Colonic mucosa (tissue), 4 donors: Measurements from ENCODE around the gene PLCH1. TPM values are rescaled to one million over a fixed set of nuclear protein-coding genes. Genes with fewer than 3 reads are reported as not detected.

Experiments used
- DNase-seq: peaks from one replicate; pipeline ENCODE4 v3.0.0-alpha.2; 2020
- H3K27ac ChIP-seq: fragments of 200-600 bp; one replicate; pipeline ENCODE4 v1.8.0; 2021
- H3K27me3 ChIP-seq: fragments of 200-600 bp; one replicate; pipeline ENCODE4 v1.8.0; 2021
- H3K36me3 ChIP-seq: fragments of 200-600 bp; one replicate; pipeline ENCODE4 v1.8.0; 2021
- H3K4me1 ChIP-seq: fragments of 200-600 bp; one replicate; pipeline ENCODE4 v1.8.0; 2021; ENCODE audit warnings: mild to moderate bottlenecking
- H3K4me3 ChIP-seq: fragments of 200-600 bp; one replicate; pipeline ENCODE4 v1.8.0; 2021
- H3K9ac ChIP-seq, 2 donors: one replicate each; pipeline ENCODE4 v1.7.0; 2013; ENCODE audit warnings: control low read depth in 2 of 2, low read depth in 2 of 2, low read length in 2 of 2
- H3K9me3 ChIP-seq: fragments of 200-600 bp; one replicate; pipeline ENCODE4 v1.8.0; 2021
- CTCF ChIP-seq: fragments of 200-600 bp; IDR thresholded peaks from one replicate; pipeline ENCODE4 v1.8.0; 2022; ENCODE audit warnings: antibody characterized with exemption, mild to moderate bottlenecking
- intact Hi-C: fragments of 100-400 bp; cut with DNase I; formaldehyde crosslinking; loops from one replicate; pipeline ENCODE4 v1.14.1; 2022
- total RNA-seq, 2 donors: library from RNA; stranded (reverse); fragmentation: NEBNext Ultra II Directional in 1 of 2; extraction: Animal tissue kit (Norgen Biotek cat#: 25700) in 1 of 2; gene quantifications; one replicate each; pipeline ENCODE4 v1.2.1, GENCODE V29; 2021
- donor health status: healthy.
- donor health status: DM: no; HTN: no; CAD: no.
- donor health status: DM: no; HTN: no; CAD: no.

PLCH1 gene
- total RNA-seq, 2 donors from 2014 or later, result 8.2 to 11.0 TPM

DNA sequence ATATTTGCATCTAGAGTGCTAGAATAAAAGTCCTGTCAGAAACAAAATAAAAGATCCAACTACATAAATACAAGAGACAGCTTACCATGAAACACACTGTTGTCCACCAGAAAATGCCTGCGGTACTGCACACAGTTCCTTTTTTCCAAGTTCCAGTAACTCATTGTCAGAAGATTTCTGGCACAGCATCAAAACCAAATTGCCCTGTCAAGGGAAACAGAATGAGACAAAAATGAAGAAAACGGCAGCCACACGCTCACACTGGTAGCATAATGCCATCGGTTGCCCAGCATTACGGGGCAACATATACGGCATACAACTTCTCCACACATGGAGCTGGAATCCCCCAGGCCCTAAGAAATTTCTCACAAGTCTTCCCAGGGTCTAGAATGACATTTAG lies 40.8 kb downstream of the PLCH1 start:
- Histone ChIP-seq H3K9me3 (no peaks in the 10 kb centered on the region), H3K36me3 (no peaks in the 10 kb centered on the region), H3K27ac (no peak overlapping the region), H3K9ac (no peak overlapping the region), H3K27me3 (no peaks in the 10 kb centered on the region), H3K4me1 (no peaks in the 10 kb centered on the region), H3K4me3 (no peak overlapping the region)
- intact Hi-C loops, result loop anchor here (5.0 to 10.0 kb wide), 2 partner anchors 349 to 947 kb away; no protein-coding TSS in a partner anchor
- TF ChIP-seq CTCF, result no peak
- DNase-seq, result no peak

DNA sequence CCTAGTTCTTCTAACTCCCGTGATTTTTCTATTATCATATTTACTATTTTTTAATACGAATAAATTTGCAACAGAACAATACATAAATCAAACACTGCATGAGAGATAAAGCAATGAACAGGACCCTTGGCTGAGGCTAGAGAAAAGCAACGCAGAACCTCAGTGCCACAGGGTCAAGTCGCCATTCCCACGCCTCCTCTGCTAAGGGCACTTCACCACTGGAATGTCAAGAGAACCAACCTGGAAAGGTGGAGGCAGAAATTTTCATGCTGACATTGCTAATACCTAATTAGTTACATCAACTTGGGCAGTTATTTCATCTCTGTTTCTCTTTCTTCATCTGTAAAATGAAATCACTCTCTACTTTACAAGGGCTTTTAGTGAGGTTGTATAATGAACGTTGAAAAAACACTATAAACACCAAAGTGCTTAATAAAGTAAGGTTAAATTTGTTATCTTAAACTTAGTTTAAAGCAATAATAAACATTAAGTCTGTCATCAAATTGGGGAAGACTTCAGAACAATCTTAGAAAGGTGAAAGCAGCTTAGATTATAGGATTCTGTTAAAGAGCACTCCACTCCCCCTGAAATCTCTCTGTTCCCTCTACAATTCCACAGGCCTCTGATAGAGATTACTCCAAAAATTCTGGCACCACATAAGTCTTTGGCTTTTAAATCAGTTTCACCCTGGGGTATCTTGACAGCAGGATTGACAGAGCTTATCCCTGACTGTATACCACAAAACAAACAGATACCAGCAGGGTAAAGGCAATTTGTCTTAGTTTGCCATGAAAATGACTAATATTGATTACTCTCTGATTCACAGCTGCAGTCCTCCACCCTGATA lies 41.9 kb downstream of the PLCH1 start:
- Histone ChIP-seq H3K4me1 (no peaks in the 10 kb centered on the region), H3K9ac (no peak overlapping the region), H3K36me3 (no peaks in the 10 kb centered on the region), H3K9me3 (no peaks in the 10 kb centered on the region), H3K27me3 (no peaks in the 10 kb centered on the region), H3K4me3 (no peak overlapping the region), H3K27ac (no peak overlapping the region)
- DNase-seq, result no peak
- intact Hi-C loops, result loop anchor here (5.0 to 10.0 kb wide), 2 partner anchors 348 to 946 kb away; no protein-coding TSS in a partner anchor
- TF ChIP-seq CTCF, result no peak

GRCh38 chr3:155701882-155702465 lies 42.9 kb downstream of the PLCH1 start:
- intact Hi-C loops, result loop anchor here (2.0 to 10.0 kb wide), 3 partner anchors 321 to 945 kb away; no protein-coding TSS in a partner anchor
- Histone ChIP-seq H3K4me1 (no peaks in the 10 kb centered on the region), H3K9ac (no peak overlapping the region), H3K4me3 (no peak overlapping the region), H3K27ac (no peak overlapping the region), H3K9me3 (no peaks in the 10 kb centered on the region), H3K36me3 (no peaks in the 10 kb centered on the region), H3K27me3 (no peaks in the 10 kb centered on the region)
- DNase-seq, result no peak
- TF ChIP-seq CTCF, result peak; percentile 53

DNA sequence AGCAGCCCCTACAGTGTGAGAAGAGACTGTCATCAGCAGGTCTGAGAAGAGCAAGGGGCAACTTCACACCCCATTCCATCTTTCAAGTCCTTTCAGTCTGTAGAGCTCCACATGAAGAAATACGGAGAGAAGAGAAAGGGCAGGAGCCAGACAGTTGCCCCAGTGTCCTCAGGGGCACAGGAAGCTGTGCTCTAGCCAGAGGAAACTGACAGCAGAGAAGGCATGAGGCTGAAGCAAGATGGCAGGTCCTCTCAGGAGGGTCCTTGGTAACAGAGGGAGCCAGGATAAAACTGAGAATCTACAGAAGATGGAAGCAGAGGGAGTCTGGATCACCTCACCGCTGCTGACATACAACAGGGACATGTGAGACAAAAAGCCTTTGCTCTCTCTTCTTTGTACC lies 47.3 kb downstream of the PLCH1 start:
- no peak overlapping the region for H3K9ac ChIP-seq
- intact Hi-C loops, result no loop called here
- H3K4me1 ChIP-seq, result no peaks in the 10 kb centered on the region
- H3K27me3 ChIP-seq, result no peaks in the 10 kb centered on the region
- H3K9me3 ChIP-seq, result no peaks in the 10 kb centered on the region
- H3K27ac ChIP-seq, result no peak overlapping the region
- no peak overlapping the region for H3K4me3 ChIP-seq
- TF ChIP-seq CTCF, result no peak
- no peaks in the 10 kb centered on the region for H3K36me3 ChIP-seq
- no peak for DNase-seq

- Histone ChIP-seq H3K9ac (no peak overlapping the region), H3K27ac (no peak overlapping the region), H3K36me3 (no peaks in the 10 kb centered on the region), H3K4me1 (no peaks in the 10 kb centered on the region), H3K4me3 (no peak overlapping the region), H3K9me3 (no peaks in the 10 kb centered on the region), H3K27me3 (no peaks in the 10 kb centered on the region)
- TF ChIP-seq CTCF, result no peak
- intact Hi-C loops, result no loop called here
- no peak for DNase-seq
These were observed 54.0 kb downstream of the PLCH1 start for GRCh38 chr3:155690921-155691320.
